ENCODE data around the gene TPSG1. TPM values are rescaled to one million over a fixed set of nuclear protein-coding genes. Genes with fewer than 3 reads are reported as not detected.

Gene TPSG1
- total and polyA plus RNA-seq, 8 donors = 0.10 to 22.9 (median 1.2) TPM; not detected in 5

GRCh38 chr16:1171854-1172428, 53.1 kb downstream of the TPSG1 start:
- Histone ChIP-seq H3K36me3 (no peaks in the 10 kb centered on the region), H3K4me1 (peaks cover 34 to 85% (median 63%) of the 10 kb centered on the region in 4 donors), H3K27me3 (peaks cover 0 to 39% (median 3%) of the 10 kb centered on the region in 3 donors), H3K9me3 (no peaks in the 10 kb centered on the region), H3K4me3 (peak overlapping the region in 1 of 4 donors; percentile 11), H3K27ac (peak overlapping the region in 3 of 5 donors; percentile 69 to 86 (median 82))
- WGBS, 5 donors = 72 to 83% (median 77%) methylated on average over 11 to 36 of the region's 36 CpGs
- TF ChIP-seq POLR2AphosphoS5 (IDR thresholded peaks at IDR 0.05) = no peak
- TF ChIP-seq POLR2A (IDR thresholded peaks at IDR 0.05) = no peak
- no peak for TF ChIP-seq EP300 (IDR thresholded peaks at IDR 0.05)
- no peak for TF ChIP-seq CTCF (IDR thresholded peaks at IDR 0.05)
- DNase-seq = no peak
- intact Hi-C loops (cut with DNase I; ENCODE audit: low total_unique reads) = no loop called here

Other genes with a start within 250 kb of the TPSG1 start
- 10 to 100 TPM in 1 of 5 donors, 1 to 10 TPM in 1, under 1 TPM in 1, not detected in 2; 0.45 to 15.1 (median 3.3) TPM for gene SOX8, start 243.5 kb downstream of the TPSG1 start, total RNA-seq
- 1 to 10 TPM in 1 of 3 donors, under 1 TPM in 1, not detected in 1; 0.50 to 1.1 TPM for gene SOX8, start 243.5 kb downstream of the TPSG1 start, polyA plus RNA-seq
- gene SSTR5, start 152.5 kb downstream of the TPSG1 start, total RNA-seq = not detected
- under 1 TPM in 1 of 3 donors, not detected in 2; 0.13 TPM for gene SSTR5, start 152.5 kb downstream of the TPSG1 start, polyA plus RNA-seq
- not detected for gene C1QTNF8, start 129.0 kb downstream of the TPSG1 start, total RNA-seq
- not detected for gene C1QTNF8, start 129.0 kb downstream of the TPSG1 start, polyA plus RNA-seq
- 10 to 100 TPM; 15.8 to 49.6 (median 33.3) TPM for gene CACNA1H, start 72.2 kb downstream of the TPSG1 start, total RNA-seq
- gene CACNA1H, start 72.2 kb downstream of the TPSG1 start, polyA plus RNA-seq = 10 to 100 TPM in 1 of 3 donors, 1 to 10 TPM in 2; 1.5 to 14.5 (median 4.2) TPM
- gene TPSB2, start 4.9 kb upstream of the TPSG1 start, total RNA-seq = 100 to 1,000 TPM in 2 of 5 donors, 10 to 100 TPM in 1, 1 to 10 TPM in 1, not detected in 1; 1.8 to 158 (median 70.5) TPM
- gene TPSB2, start 4.9 kb upstream of the TPSG1 start, polyA plus RNA-seq = 100 to 1,000 TPM in 1 of 3 donors, 10 to 100 TPM in 2; 19.0 to 164 (median 47.9) TPM
- 100 to 1,000 TPM in 3 of 5 donors, 10 to 100 TPM in 2; 15.4 to 202 (median 110) TPM for gene TPSAB1, start 15.4 kb upstream of the TPSG1 start, total RNA-seq
- 100 to 1,000 TPM in 1 of 3 donors, 10 to 100 TPM in 2; 16.9 to 115 (median 32.1) TPM for gene TPSAB1, start 15.4 kb upstream of the TPSG1 start, polyA plus RNA-seq
- 1 to 10 TPM in 1 of 5 donors, not detected in 4; 7.6 TPM for gene TPSD1, start 30.8 kb upstream of the TPSG1 start, total RNA-seq
- gene TPSD1, start 30.8 kb upstream of the TPSG1 start, polyA plus RNA-seq = 1 to 10 TPM in 2 of 3 donors, under 1 TPM in 1; 0.70 to 6.4 (median 2.6) TPM
- gene UBE2I, start 84.4 kb upstream of the TPSG1 start, total RNA-seq = 10 to 100 TPM; 42.0 to 71.0 (median 48.0) TPM
- 10 to 100 TPM; 42.2 to 48.2 (median 42.6) TPM for gene UBE2I, start 84.4 kb upstream of the TPSG1 start, polyA plus RNA-seq
- 10 to 100 TPM in 1 of 5 donors, 1 to 10 TPM in 4; 3.7 to 94.7 (median 6.7) TPM for gene BAIAP3, start 108.4 kb upstream of the TPSG1 start, total RNA-seq
- gene BAIAP3, start 108.4 kb upstream of the TPSG1 start, polyA plus RNA-seq = 1 to 10 TPM; 1.5 to 3.6 (median 2.5) TPM
- gene TSR3, start 126.6 kb upstream of the TPSG1 start, total RNA-seq = 100 to 1,000 TPM in 1 of 5 donors, 10 to 100 TPM in 3, 1 to 10 TPM in 1; 9.3 to 441 (median 41.1) TPM
- 10 to 100 TPM; 65.6 to 74.5 (median 71.9) TPM for gene TSR3, start 126.6 kb upstream of the TPSG1 start, polyA plus RNA-seq
- 10 to 100 TPM; 32.5 to 87.9 (median 42.0) TPM for gene GNPTG, start 126.7 kb upstream of the TPSG1 start, total RNA-seq
- 10 to 100 TPM; 30.0 to 56.1 (median 30.4) TPM for gene GNPTG, start 126.7 kb upstream of the TPSG1 start, polyA plus RNA-seq
- 10 to 100 TPM; 13.6 to 75.0 (median 50.2) TPM for gene UNKL, start 189.4 kb upstream of the TPSG1 start, total RNA-seq
- 1 to 10 TPM; 4.8 to 5.5 (median 5.0) TPM for gene UNKL, start 189.4 kb upstream of the TPSG1 start, polyA plus RNA-seq
- gene UQCC4, start 195.5 kb upstream of the TPSG1 start, total RNA-seq = 10 to 100 TPM in 2 of 5 donors, 1 to 10 TPM in 1, not detected in 2; 3.3 to 21.1 (median 16.3) TPM
- 10 to 100 TPM; 21.0 to 22.8 (median 21.2) TPM for gene UQCC4, start 195.5 kb upstream of the TPSG1 start, polyA plus RNA-seq
- gene PERCC1, start 205.8 kb upstream of the TPSG1 start, total RNA-seq = 10 to 100 TPM in 1 of 5 donors, 1 to 10 TPM in 1, not detected in 3; 2.0 to 21.4 TPM
- gene PERCC1, start 205.8 kb upstream of the TPSG1 start, polyA plus RNA-seq = 1 to 10 TPM in 1 of 3 donors, not detected in 2; 3.3 TPM
- gene CCDC154, start 219.3 kb upstream of the TPSG1 start, total RNA-seq = not detected
- 1 to 10 TPM in 2 of 3 donors, under 1 TPM in 1; 0.31 to 4.5 (median 3.1) TPM for gene CCDC154, start 219.3 kb upstream of the TPSG1 start, polyA plus RNA-seq
- gene CLCN7, start 249.8 kb upstream of the TPSG1 start, total RNA-seq = 100 to 1,000 TPM in 2 of 5 donors, 10 to 100 TPM in 3; 47.2 to 489 (median 69.1) TPM
- gene CLCN7, start 249.8 kb upstream of the TPSG1 start, polyA plus RNA-seq = 10 to 100 TPM in 2 of 3 donors, 1 to 10 TPM in 1; 8.7 to 36.5 (median 27.3) TPM

All from stomach (tissue), 9 donors.